ENCODE measurements around the gene RXFP4.
"Not testable (repeated sequence)": the region's sequence is repeated elsewhere in the genome, so short reads cannot be mapped to it uniquely, and the experiment has no call there.

Gene RXFP4

GRCh38 chr1:155929057-155929456, 12.4 kb upstream of the RXFP4 start:
- no peak for DNase-seq (ENCODE audit: low read depth in 1 of 2, low spot score in 1 of 2)

GRCh38 chr1:155930725-155931124, 10.7 kb upstream of the RXFP4 start:
- DNase-seq (ENCODE audit: low read depth in 1 of 2, low spot score in 1 of 2): not testable (repeated sequence)

GRCh38 chr1:155931332-155932038, 10.0 kb upstream of the RXFP4 start:
- DNase-seq (ENCODE audit: low read depth in 1 of 2, low spot score in 1 of 2): no peak

GRCh38 chr1:155932081-155932480, 9.4 kb upstream of the RXFP4 start:
- DNase-seq (ENCODE audit: low read depth in 1 of 2, low spot score in 1 of 2): no peak

GRCh38 chr1:155932487-155932886, 9.0 kb upstream of the RXFP4 start:
- no peak for DNase-seq (ENCODE audit: low read depth in 1 of 2, low spot score in 1 of 2)

- DNase-seq (ENCODE audit: low read depth in 1 of 2, low spot score in 1 of 2): no peak
Measured at GRCh38 chr1:155933591-155934096, 7.8 kb upstream of the RXFP4 start.

- DNase-seq (ENCODE audit: low read depth in 1 of 2, low spot score in 1 of 2): peak; percentile 81 to 87
Measured at GRCh38 chr1:155934097-155934935, 7.1 kb upstream of the RXFP4 start, which contains the start of gene KHDC4. TSS of gene KHDC4 (minus strand) at chr1:155934413. CDS start at chr1:155934373, 40 bp downstream.

- no peak for DNase-seq (ENCODE audit: low read depth in 1 of 2, low spot score in 1 of 2)
Measured at GRCh38 chr1:155934936-155935590, 6.4 kb upstream of the RXFP4 start.

- no peak for DNase-seq (ENCODE audit: low read depth in 1 of 2, low spot score in 1 of 2)
Measured at GRCh38 chr1:155938220-155938627, 3.2 kb upstream of the RXFP4 start.

GRCh38 chr1:155940482-155940992, 901 bp upstream of the RXFP4 start:
- DNase-seq (ENCODE audit: low read depth in 1 of 2, low spot score in 1 of 2): no peak

- no peak for DNase-seq (ENCODE audit: low read depth in 1 of 2, low spot score in 1 of 2)
Measured at GRCh38 chr1:155941845-155942531, 550 bp downstream of the RXFP4 start.

- no peak for DNase-seq (ENCODE audit: low read depth in 1 of 2, low spot score in 1 of 2)
Measured at GRCh38 chr1:155942578-155943141, 1.2 kb downstream of the RXFP4 start.

GRCh38 chr1:155944444-155944799, 3.0 kb downstream of the RXFP4 start:
- no peak for DNase-seq (ENCODE audit: low read depth in 1 of 2, low spot score in 1 of 2)

- no peak for DNase-seq (ENCODE audit: low read depth in 1 of 2, low spot score in 1 of 2)
Measured at GRCh38 chr1:155946633-155947219, 5.3 kb downstream of the RXFP4 start.

GRCh38 chr1:155947292-155947691, 5.9 kb downstream of the RXFP4 start:
- DNase-seq (ENCODE audit: low read depth in 1 of 2, low spot score in 1 of 2): no peak

- no peak for DNase-seq (ENCODE audit: low read depth in 1 of 2, low spot score in 1 of 2)
Measured at GRCh38 chr1:155947741-155948140, 6.3 kb downstream of the RXFP4 start.

- no peak for DNase-seq (ENCODE audit: low read depth in 1 of 2, low spot score in 1 of 2)
Measured at GRCh38 chr1:155950829-155951228, 9.4 kb downstream of the RXFP4 start.

- DNase-seq (ENCODE audit: low read depth in 1 of 2, low spot score in 1 of 2): no peak
Measured at GRCh38 chr1:155951753-155952504, 10.5 kb downstream of the RXFP4 start.

- DNase-seq (ENCODE audit: low read depth in 1 of 2, low spot score in 1 of 2): no peak
Measured at GRCh38 chr1:155952505-155952890, 11.1 kb downstream of the RXFP4 start.

All from stimulated activated CD4-positive, alpha-beta T cell treated with anti-CD3 and anti-CD28 coated beads, Interleukin-15, amount 100 ng/mL, for 1 hour (primary cell).